ENCODE results near the gene INSYN1.

The INSYN1 gene

GRCh38 chr15:73773428-73773827, 20.3 kb upstream of the INSYN1 start:
- DNase-seq (ENCODE audit: low read depth), result no peak

GRCh38 chr15:73771385-73772045, 18.4 kb upstream of the INSYN1 start:
- no peak for DNase-seq (ENCODE audit: low read depth)

GRCh38 chr15:73770050-73770449, 16.9 kb upstream of the INSYN1 start:
- DNase-seq (ENCODE audit: low read depth), result no peak

GRCh38 chr15:73767806-73768501, 14.8 kb upstream of the INSYN1 start:
- DNase-seq (ENCODE audit: low read depth), result no peak

- no peak for DNase-seq (ENCODE audit: low read depth)
Measured at GRCh38 chr15:73766598-73766997, 13.4 kb upstream of the INSYN1 start.

- DNase-seq (ENCODE audit: low read depth), result no peak
Measured at GRCh38 chr15:73765778-73766177, 12.6 kb upstream of the INSYN1 start.

GRCh38 chr15:73763931-73764330, 10.8 kb upstream of the INSYN1 start:
- DNase-seq (ENCODE audit: low read depth), result no peak

GRCh38 chr15:73760330-73761329, 7.5 kb upstream of the INSYN1 start:
- DNase-seq (ENCODE audit: low read depth), result no peak

- DNase-seq (ENCODE audit: low read depth), result no peak
Measured at GRCh38 chr15:73758461-73758860, 5.3 kb upstream of the INSYN1 start.

GRCh38 chr15:73757571-73757970, 4.4 kb upstream of the INSYN1 start:
- DNase-seq (ENCODE audit: low read depth), result no peak

- no peak for DNase-seq (ENCODE audit: low read depth)
Measured at GRCh38 chr15:73756947-73757513, 3.9 kb upstream of the INSYN1 start.

GRCh38 chr15:73756390-73756789, 3.2 kb upstream of the INSYN1 start:
- no peak for DNase-seq (ENCODE audit: low read depth)

- DNase-seq (ENCODE audit: low read depth), result no peak
Measured at GRCh38 chr15:73755946-73756345, 2.8 kb upstream of the INSYN1 start.

GRCh38 chr15:73755481-73755880, 2.3 kb upstream of the INSYN1 start:
- DNase-seq (ENCODE audit: low read depth), result no peak

- no peak for DNase-seq (ENCODE audit: low read depth)
Measured at GRCh38 chr15:73754461-73754860, 1.3 kb upstream of the INSYN1 start.

GRCh38 chr15:73752806-73753193, 351 bp downstream of the INSYN1 start:
- no peak for DNase-seq (ENCODE audit: low read depth)

- no peak for DNase-seq (ENCODE audit: low read depth)
Measured at GRCh38 chr15:73751899-73752805, 999 bp downstream of the INSYN1 start.

- no peak for DNase-seq (ENCODE audit: low read depth)
Measured at GRCh38 chr15:73751511-73751898, 1.6 kb downstream of the INSYN1 start.

- DNase-seq (ENCODE audit: low read depth), result no peak
Measured at GRCh38 chr15:73750951-73751350, 2.2 kb downstream of the INSYN1 start.

- DNase-seq (ENCODE audit: low read depth), result no peak
Measured at GRCh38 chr15:73750438-73750837, 2.7 kb downstream of the INSYN1 start.

GRCh38 chr15:73749971-73750370, 3.2 kb downstream of the INSYN1 start:
- no peak for DNase-seq (ENCODE audit: low read depth)

All from GM04503 (cell line).